ENCODE measurements around the gene FKBP11.

DNA sequence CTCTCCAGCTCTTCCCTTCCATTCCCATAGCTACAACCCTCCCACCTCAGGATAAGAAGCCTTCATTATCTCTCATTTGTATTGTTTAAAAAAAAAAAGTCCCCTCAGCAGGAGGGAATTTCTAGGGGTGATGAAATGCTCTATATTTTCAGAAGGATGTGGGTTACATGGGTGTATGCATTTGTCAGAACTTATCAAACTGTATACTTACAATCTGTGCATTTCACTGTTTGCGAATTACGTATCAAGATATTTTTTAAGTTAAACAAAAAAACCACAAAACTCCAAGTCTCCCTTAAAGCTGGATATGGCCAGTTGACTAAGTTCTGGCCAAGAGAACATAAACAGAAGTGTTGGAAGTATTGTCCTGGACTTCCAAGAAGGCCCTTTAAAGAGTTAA is 2.0 kb upstream of the FKBP11 start:
- TF ChIP-seq, protein P1, sequence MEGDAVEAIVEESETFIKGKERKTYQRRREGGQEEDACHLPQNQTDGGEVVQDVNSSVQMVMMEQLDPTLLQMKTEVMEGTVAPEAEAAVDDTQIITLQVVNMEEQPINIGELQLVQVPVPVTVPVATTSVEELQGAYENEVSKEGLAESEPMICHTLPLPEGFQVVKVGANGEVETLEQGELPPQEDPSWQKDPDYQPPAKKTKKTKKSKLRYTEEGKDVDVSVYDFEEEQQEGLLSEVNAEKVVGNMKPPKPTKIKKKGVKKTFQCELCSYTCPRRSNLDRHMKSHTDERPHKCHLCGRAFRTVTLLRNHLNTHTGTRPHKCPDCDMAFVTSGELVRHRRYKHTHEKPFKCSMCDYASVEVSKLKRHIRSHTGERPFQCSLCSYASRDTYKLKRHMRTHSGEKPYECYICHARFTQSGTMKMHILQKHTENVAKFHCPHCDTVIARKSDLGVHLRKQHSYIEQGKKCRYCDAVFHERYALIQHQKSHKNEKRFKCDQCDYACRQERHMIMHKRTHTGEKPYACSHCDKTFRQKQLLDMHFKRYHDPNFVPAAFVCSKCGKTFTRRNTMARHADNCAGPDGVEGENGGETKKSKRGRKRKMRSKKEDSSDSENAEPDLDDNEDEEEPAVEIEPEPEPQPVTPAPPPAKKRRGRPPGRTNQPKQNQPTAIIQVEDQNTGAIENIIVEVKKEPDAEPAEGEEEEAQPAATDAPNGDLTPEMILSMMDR (IDR thresholded peaks at IDR 0.05), result no peak
- TF ChIP-seq POLR2A (IDR thresholded peaks at IDR 0.05), result no peak
